ENCODE measurements around the gene CYGB.
A peak's percentile ranks its signal among the peaks of the same experiment; 100 is the strongest.

Gene CYGB

GRCh38 chr17:76537578-76538280, at the start of gene CYGB:
Gene CYGB (minus strand): TSS chr17:76537709. CDS start chr17:76537542, 167 bp downstream.
- DNase-seq = peak; percentile 70

- peak; percentile 56 for DNase-seq
Observed at GRCh38 chr17:76586741-76587487, 49.4 kb upstream of the CYGB start.

GRCh38 chr17:76585649-76586593, 48.4 kb upstream of the CYGB start, which contains the start of gene ST6GALNAC2:
Gene ST6GALNAC2 (minus strand): TSS chr17:76585860. CDS start chr17:76585808, 52 bp downstream.
- DNase-seq = peak; percentile 70

- DNase-seq = no peak
Observed at GRCh38 chr17:76585033-76585648, 47.6 kb upstream of the CYGB start.

- peak; percentile 72 for DNase-seq
Observed at GRCh38 chr17:76584427-76585032, 47.0 kb upstream of the CYGB start.

GRCh38 chr17:76582660-76583059, 45.2 kb upstream of the CYGB start:
- no peak for DNase-seq

GRCh38 chr17:76581515-76581914, 44.0 kb upstream of the CYGB start:
- no peak for DNase-seq

- DNase-seq = no peak
Observed at GRCh38 chr17:76579281-76579680, 41.8 kb upstream of the CYGB start.

GRCh38 chr17:76578376-76578775, 40.9 kb upstream of the CYGB start:
- DNase-seq = no peak

GRCh38 chr17:76577876-76578275, 40.4 kb upstream of the CYGB start:
- no peak for DNase-seq

- DNase-seq = no peak
Observed at GRCh38 chr17:76576189-76576588, 38.7 kb upstream of the CYGB start.

GRCh38 chr17:76575570-76575969, 38.1 kb upstream of the CYGB start:
- no peak for DNase-seq

GRCh38 chr17:76574166-76574565, 36.7 kb upstream of the CYGB start:
- no peak for DNase-seq

- no peak for DNase-seq
Observed at GRCh38 chr17:76573096-76573495, 35.6 kb upstream of the CYGB start.

- no peak for DNase-seq
Observed at GRCh38 chr17:76572201-76572910, 34.8 kb upstream of the CYGB start.

GRCh38 chr17:76570877-76571471, 33.5 kb upstream of the CYGB start:
- no peak for DNase-seq

- DNase-seq = no peak
Observed at GRCh38 chr17:76570457-76570856, 32.9 kb upstream of the CYGB start.

- DNase-seq = peak; percentile 78
Observed at GRCh38 chr17:76569607-76570279, 32.2 kb upstream of the CYGB start.

GRCh38 chr17:76568811-76569221, 31.3 kb upstream of the CYGB start:
- no peak for DNase-seq

GRCh38 chr17:76567634-76568432, 30.3 kb upstream of the CYGB start:
- no peak for DNase-seq

Measured in eye (tissue), 1 donor.